K562 (cell line): ENCODE data around the gene KRTAP2-3. TPM values are rescaled to one million over a fixed set of nuclear protein-coding genes. Genes with fewer than 3 reads are reported as not detected.

ENCODE experiments used
- HSF4 ChIP-seq: fragments of 250-450 bp; sonication (Bioruptor Pico); IDR thresholded peaks from 2 replicates; pipeline ENCODE4 v2.1.2; 2022; ENCODE audit warnings: mild to moderate bottlenecking, moderate library complexity, borderline replicate concordance
- MYBL2 ChIP-seq, 2 experiments: fragments of 450-650 bp in 1 of 2; sonication (generic) in 1 of 2; formaldehyde crosslinking in 1 of 2; IDR thresholded peaks; 2 replicates each; pipeline versions ENCODE4 v1.6.1 to v1.8.1; 2017 to 2022; ENCODE audit warnings: borderline replicate concordance in 1 of 2, inconsistent platforms in 1 of 2, low read depth in 1 of 2, mild to moderate bottlenecking in 1 of 2, missing genetic modification reagents in 1 of 2, moderate library complexity in 1 of 2
- PHF8 ChIP-seq: fragments of 200-600 bp; sonication (generic); IDR thresholded peaks from 2 replicates; pipeline ENCODE4 v1.6.1; 2012; ENCODE audit warnings: mixed run types, mild to moderate bottlenecking, inconsistent platforms, low read length, moderate library complexity, borderline replicate concordance
- POLR2H ChIP-seq: IDR thresholded peaks from 2 replicates; pipeline ENCODE4 v1.6.1; 2016; ENCODE audit warnings: missing genetic modification characterization, low read depth, mild to moderate bottlenecking, control low read depth, missing compliant biosample characterization, moderate library complexity
- SIRT6 ChIP-seq: IDR thresholded peaks from one replicate; pipeline ENCODE4 v1.6.1; 2012; ENCODE audit warnings: low read depth, mild to moderate bottlenecking, control low read depth, inconsistent platforms, low read length, moderate library complexity
- TEAD2 ChIP-seq: fragments of 450-650 bp; IDR thresholded peaks from 2 replicates; pipeline ENCODE4 v1.6.1; 2016; ENCODE audit warnings: missing genetic modification characterization, control low read depth, missing compliant biosample characterization
- TRIM25 ChIP-seq: fragments of 450-650 bp; IDR thresholded peaks from 2 replicates; pipeline ENCODE4 v1.7.0; 2016; ENCODE audit warnings: borderline replicate concordance
- ZKSCAN8 ChIP-seq: fragments of 200-800 bp; sonication (Bioruptor generic); IDR thresholded peaks from 2 replicates; pipeline ENCODE4 v1.6.1; 2016; ENCODE audit warnings: missing genetic modification characterization, missing compliant biosample characterization
- ZNF778 ChIP-seq: fragments of 450-650 bp; formaldehyde crosslinking; IDR thresholded peaks from 2 replicates; pipeline ENCODE4 v1.4.0; 2020; ENCODE audit warnings: mild to moderate bottlenecking, moderate library complexity
- polyA plus RNA-seq, 8 experiments: library from polyadenylated mRNA; depleted of rRNA in 4 of 8; stranded (reverse) in 5 of 8; unstranded in 3 of 8; fragments of >200 nt; fragmentation: Nextera tagmentation in 2 of 8; fragmentation: Illumina TruSeq in 1 of 8; extraction: Ambion mirVana in 2 of 8; extraction: Trizol in 1 of 8; gene quantifications; 2 replicates each; pipeline versions ENCODE4 v1.2.1 to v1.2.3, GENCODE V29; 2011 to 2014; ENCODE audit warnings: inconsistent platforms in 1 of 8, missing spikeins in 1 of 8
- total RNA-seq, 7 experiments: library from RNA; depleted of rRNA in 6 of 7; stranded (reverse); fragments of >200 nt in 6 of 7; fragmentation: Illumina TruSeq in 2 of 7; extraction: Trizol in 2 of 7; gene quantifications; 2 replicates each; pipeline versions ENCODE4 v1.2.1 to v1.2.3, GENCODE V29; 2011 to 2021; ENCODE audit warnings: low replicate concordance in 1 of 7
- TF ChIP-seq, protein P1 (sequence below): fragments of 250-450 bp; sonication (Bioruptor Pico); IDR thresholded peaks from 2 replicates; pipeline ENCODE4 v1.5.0; 2020; ENCODE audit warnings: mild to moderate bottlenecking, borderline replicate concordance
- TF ChIP-seq, protein P2 (sequence below): fragments of 250-450 bp; sonication (Bioruptor Pico); IDR thresholded peaks from 2 replicates; pipeline ENCODE4 v1.5.0; 2021; ENCODE audit warnings: mild to moderate bottlenecking, borderline replicate concordance
- TF ChIP-seq, protein P3 (sequence below), 2 experiments: fragments of 450-650 bp; conservative IDR thresholded peaks; 2 replicates each; pipeline ENCODE4 v1.6.1; 2017; ENCODE audit warnings: mild to moderate bottlenecking in 2 of 2, moderate library complexity in 2 of 2
- TF ChIP-seq, protein P4 (sequence below): fragments of 450-650 bp; conservative IDR thresholded peaks from 2 replicates; pipeline ENCODE4 v1.6.1; 2016; ENCODE audit warnings: missing genetic modification characterization, low read depth, mild to moderate bottlenecking, control low read depth, missing compliant biosample characterization

KRTAP2-3 gene
- total and polyA plus RNA-seq, 9 of the 15 experiments (the other 6 are each of a cell fraction or from before 2014, with no cell fraction given) = not detected

DNA sequence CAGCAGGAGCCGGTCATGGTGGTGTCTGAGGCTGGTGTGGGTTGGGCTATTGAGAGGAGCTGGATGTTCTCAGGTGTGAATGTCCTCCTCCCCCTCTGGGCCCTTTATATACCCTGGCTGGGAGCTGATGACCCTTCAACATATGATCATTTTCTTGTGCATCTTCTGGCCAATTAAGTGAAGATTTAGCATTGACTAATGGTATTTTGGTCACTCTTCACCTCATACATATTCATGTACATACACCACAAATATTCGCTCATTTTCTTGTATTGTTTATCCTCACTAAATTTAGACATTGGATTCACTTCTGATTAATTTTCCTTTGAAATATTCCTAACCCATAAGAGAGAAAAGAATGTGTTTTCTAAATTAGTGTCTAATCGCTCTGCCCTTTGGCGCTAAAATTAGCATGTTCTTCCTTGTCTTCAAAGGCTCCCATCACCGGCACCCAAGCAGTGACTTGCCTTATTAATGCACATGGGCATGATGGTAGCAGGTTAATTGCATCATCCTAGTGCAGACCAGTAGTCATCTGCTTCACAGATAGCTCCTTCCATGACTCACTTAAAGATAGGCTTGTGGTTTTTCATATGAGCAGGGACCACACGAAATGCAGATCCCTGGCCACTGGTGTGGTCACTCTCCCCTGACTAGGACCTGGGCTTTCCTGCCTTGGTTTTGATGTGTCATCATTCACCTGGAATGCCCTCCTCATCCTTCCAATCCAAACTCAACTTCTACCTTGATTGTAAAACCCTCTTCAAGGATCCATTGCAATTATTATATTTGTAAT is 6.1 kb upstream of the KRTAP2-3 start, which contains the start of gene KRTAP2-4 (continued):
- TF ChIP-seq TEAD2 (tag) (no peak), MYBL2 (IDR thresholded peaks at IDR 0.05; ENCODE audit: low read depth) (no peak), MYBL2 (CRISPR knock-in tag; IDR thresholded peaks at IDR 0.05; ENCODE audit: borderline replicate concordance) (no peak), HSF4 (no peak), POLR2H (tag) (no peak), TRIM25 (no peak), ZKSCAN8 (CRISPR knock-in tag) (peak; percentile 49; the same call in 1 of the 2 replicates), PHF8 (no peak), SIRT6 (no peak), ZNF778 (CRISPR knock-in tag) (no peak)
- TF ChIP-seq, protein P1, sequence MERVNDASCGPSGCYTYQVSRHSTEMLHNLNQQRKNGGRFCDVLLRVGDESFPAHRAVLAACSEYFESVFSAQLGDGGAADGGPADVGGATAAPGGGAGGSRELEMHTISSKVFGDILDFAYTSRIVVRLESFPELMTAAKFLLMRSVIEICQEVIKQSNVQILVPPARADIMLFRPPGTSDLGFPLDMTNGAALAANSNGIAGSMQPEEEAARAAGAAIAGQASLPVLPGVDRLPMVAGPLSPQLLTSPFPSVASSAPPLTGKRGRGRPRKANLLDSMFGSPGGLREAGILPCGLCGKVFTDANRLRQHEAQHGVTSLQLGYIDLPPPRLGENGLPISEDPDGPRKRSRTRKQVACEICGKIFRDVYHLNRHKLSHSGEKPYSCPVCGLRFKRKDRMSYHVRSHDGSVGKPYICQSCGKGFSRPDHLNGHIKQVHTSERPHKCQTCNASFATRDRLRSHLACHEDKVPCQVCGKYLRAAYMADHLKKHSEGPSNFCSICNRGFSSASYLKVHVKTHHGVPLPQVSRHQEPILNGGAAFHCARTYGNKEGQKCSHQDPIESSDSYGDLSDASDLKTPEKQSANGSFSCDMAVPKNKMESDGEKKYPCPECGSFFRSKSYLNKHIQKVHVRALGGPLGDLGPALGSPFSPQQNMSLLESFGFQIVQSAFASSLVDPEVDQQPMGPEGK (CRISPR knock-in tag) = no peak
- TF ChIP-seq, protein P2, sequence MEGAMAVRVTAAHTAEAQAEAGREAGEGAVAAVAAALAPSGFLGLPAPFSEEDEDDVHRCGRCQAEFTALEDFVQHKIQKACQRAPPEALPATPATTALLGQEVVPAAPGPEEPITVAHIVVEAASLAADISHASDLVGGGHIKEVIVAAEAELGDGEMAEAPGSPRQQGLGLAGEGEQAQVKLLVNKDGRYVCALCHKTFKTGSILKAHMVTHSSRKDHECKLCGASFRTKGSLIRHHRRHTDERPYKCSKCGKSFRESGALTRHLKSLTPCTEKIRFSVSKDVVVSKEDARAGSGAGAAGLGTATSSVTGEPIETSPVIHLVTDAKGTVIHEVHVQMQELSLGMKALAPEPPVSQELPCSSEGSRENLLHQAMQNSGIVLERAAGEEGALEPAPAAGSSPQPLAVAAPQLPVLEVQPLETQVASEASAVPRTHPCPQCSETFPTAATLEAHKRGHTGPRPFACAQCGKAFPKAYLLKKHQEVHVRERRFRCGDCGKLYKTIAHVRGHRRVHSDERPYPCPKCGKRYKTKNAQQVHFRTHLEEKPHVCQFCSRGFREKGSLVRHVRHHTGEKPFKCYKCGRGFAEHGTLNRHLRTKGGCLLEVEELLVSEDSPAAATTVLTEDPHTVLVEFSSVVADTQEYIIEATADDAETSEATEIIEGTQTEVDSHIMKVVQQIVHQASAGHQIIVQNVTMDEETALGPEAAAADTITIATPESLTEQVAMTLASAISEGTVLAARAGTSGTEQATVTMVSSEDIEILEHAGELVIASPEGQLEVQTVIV (CRISPR knock-in tag) = no peak
- TF ChIP-seq, protein P3, sequence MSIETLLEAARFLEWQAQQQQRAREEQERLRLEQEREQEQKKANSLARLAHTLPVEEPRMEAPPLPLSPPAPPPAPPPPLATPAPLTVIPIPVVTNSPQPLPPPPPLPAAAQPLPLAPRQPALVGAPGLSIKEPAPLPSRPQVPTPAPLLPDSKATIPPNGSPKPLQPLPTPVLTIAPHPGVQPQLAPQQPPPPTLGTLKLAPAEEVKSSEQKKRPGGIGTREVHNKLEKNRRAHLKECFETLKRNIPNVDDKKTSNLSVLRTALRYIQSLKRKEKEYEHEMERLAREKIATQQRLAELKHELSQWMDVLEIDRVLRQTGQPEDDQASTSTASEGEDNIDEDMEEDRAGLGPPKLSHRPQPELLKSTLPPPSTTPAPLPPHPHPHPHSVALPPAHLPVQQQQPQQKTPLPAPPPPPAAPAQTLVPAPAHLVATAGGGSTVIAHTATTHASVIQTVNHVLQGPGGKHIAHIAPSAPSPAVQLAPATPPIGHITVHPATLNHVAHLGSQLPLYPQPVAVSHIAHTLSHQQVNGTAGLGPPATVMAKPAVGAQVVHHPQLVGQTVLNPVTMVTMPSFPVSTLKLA (conservative IDR thresholded peaks at IDR 0.05) = no peak
- TF ChIP-seq, protein P4, sequence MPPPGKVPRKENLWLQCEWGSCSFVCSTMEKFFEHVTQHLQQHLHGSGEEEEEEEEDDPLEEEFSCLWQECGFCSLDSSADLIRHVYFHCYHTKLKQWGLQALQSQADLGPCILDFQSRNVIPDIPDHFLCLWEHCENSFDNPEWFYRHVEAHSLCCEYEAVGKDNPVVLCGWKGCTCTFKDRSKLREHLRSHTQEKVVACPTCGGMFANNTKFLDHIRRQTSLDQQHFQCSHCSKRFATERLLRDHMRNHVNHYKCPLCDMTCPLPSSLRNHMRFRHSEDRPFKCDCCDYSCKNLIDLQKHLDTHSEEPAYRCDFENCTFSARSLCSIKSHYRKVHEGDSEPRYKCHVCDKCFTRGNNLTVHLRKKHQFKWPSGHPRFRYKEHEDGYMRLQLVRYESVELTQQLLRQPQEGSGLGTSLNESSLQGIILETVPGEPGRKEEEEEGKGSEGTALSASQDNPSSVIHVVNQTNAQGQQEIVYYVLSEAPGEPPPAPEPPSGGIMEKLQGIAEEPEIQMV (tag) = no peak
